ENCODE results near the gene MYO1G. TPM values are rescaled to one million over a fixed set of nuclear protein-coding genes. Genes with fewer than 3 reads are reported as not detected.

MYO1G gene
- total RNA-seq = 100 to 1,000 TPM; 399 to 403 TPM

GRCh38 chr7:44978511-44979366 lies at the start of gene MYO1G:
Gene MYO1G (minus strand): TSS chr7:44979015. CDS start chr7:44978961, 54 bp downstream.
- no peak for TF ChIP-seq CTCF (IDR thresholded peaks at IDR 0.05)
- ChIA-PET POLR2A (interaction anchor here (0.6 to 16.8 kb wide), 25 partner anchors 6 to 372 kb away, joined by 3 to 328 read pairs (median 4); partner anchors contain the start of genes CCM2, OGDH and TBRG4), CTCF (interaction anchor here (0.7 to 7.1 kb wide), 6 partner anchors 22 to 158 kb away, joined by 3 to 42 read pairs (median 4); partner anchors contain the start of gene CCM2)
- Mint-ChIP-seq H3K27ac (peak within 1 kb of the TSS; percentile 100), H3K36me3 (ENCODE audit: low read depth) (peaks cover 81% of the 10 kb centered on the region), H3K27me3 (no peaks in the 10 kb centered on the region), H3K9me3 (no peaks in the 10 kb centered on the region), H3K4me1 (ENCODE audit: low read depth) (peaks cover 63% of the 10 kb centered on the region), H3K4me3 (peak within 1 kb of the TSS; percentile 100)
- intact Hi-C loops (cut with micrococcal nuclease) = no loop called here
- ATAC-seq (peak; percentile 70), DNase-seq (peak; percentile 97)

- POLR2A ChIA-PET = interaction anchor here (0.6 to 5.9 kb wide), 16 partner anchors 8 to 940 kb away, joined by 3 to 46 read pairs (median 4); partner anchors contain the start of genes CCM2, MYO1G and TBRG4
Observed at GRCh38 chr7:45028138-45028919, 49.5 kb upstream of the MYO1G start.

DNA sequence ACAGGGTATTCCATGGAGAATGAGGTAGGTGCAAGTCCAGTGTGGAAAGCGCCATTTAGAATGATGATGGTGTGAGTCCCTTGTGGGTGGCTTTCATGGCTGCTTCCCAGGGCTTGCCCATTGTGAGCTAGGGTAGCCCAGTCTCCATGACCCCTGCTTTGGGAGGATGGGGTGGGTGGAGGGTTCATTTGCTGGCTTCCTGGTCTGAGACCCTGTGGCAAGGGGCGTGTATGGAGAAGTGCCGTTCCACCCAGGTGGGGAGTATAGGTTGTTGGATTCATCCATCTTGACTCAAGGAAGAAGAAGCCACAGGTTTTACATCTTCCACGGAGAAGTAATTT lies 48.9 kb upstream of the MYO1G start:
- H3K27ac Mint-ChIP-seq = peak overlapping the region; percentile 91
- no peaks in the 10 kb centered on the region for H3K27me3 Mint-ChIP-seq
- intact Hi-C loops (cut with micrococcal nuclease) = no loop called here
- CTCF ChIA-PET = interaction anchor here (0.7 to 2.9 kb wide), 6 partner anchors 24 to 122 kb away, joined by 3 to 13 read pairs (median 4); no protein-coding TSS in a partner anchor
- peaks cover 3% of the 10 kb centered on the region for H3K9me3 Mint-ChIP-seq
- peak overlapping the region; percentile 75 for H3K4me3 Mint-ChIP-seq
- DNase-seq (peak; percentile 18), ATAC-seq (no peak)
- TF ChIP-seq CTCF (IDR thresholded peaks at IDR 0.05) = no peak
- H3K36me3 Mint-ChIP-seq (ENCODE audit: low read depth) = peaks cover 66% of the 10 kb centered on the region
- POLR2A ChIA-PET = interaction anchor here (0.7 to 5.9 kb wide), 12 partner anchors 8 to 83 kb away, joined by 3 to 46 read pairs (median 4); partner anchors contain the start of genes CCM2, MYO1G and TBRG4
- peaks cover 69% of the 10 kb centered on the region for H3K4me1 Mint-ChIP-seq (ENCODE audit: low read depth)

More at GRCh38 chr7:45028138-45028919, 49.5 kb upstream of the MYO1G start:
- Mint-ChIP-seq H3K4me3 (peak overlapping the region; percentile 75), H3K27ac (peak overlapping the region; percentile 91), H3K36me3 (ENCODE audit: low read depth) (peaks cover 62% of the 10 kb centered on the region), H3K4me1 (ENCODE audit: low read depth) (peaks cover 73% of the 10 kb centered on the region), H3K27me3 (no peaks in the 10 kb centered on the region), H3K9me3 (peaks cover 3% of the 10 kb centered on the region)
- peak; percentile 22 for ATAC-seq
- intact Hi-C loops (cut with micrococcal nuclease) = no loop called here
- CTCF ChIA-PET = interaction anchor here (0.7 to 1.7 kb wide), 6 partner anchors 13 to 121 kb away, joined by 3 to 10 read pairs (median 4); no protein-coding TSS in a partner anchor
- TF ChIP-seq CTCF (IDR thresholded peaks at IDR 0.05) = no peak
- peak; percentile 42 for DNase-seq

- ChIA-PET POLR2A (interaction anchor here (0.6 to 5.9 kb wide), 14 partner anchors 8 to 84 kb away, joined by 3 to 46 read pairs (median 4); partner anchors contain the start of genes CCM2, MYO1G and TBRG4), CTCF (interaction anchor here (0.7 to 2.9 kb wide), 4 partner anchors 23 to 122 kb away, joined by 3 to 13 read pairs (median 5); no protein-coding TSS in a partner anchor)
- ATAC-seq (peak; percentile 47), DNase-seq (peak; percentile 35)
- Mint-ChIP-seq H3K4me1 (ENCODE audit: low read depth) (peaks cover 64% of the 10 kb centered on the region), H3K27ac (peak overlapping the region; percentile 91), H3K36me3 (ENCODE audit: low read depth) (peaks cover 63% of the 10 kb centered on the region), H3K27me3 (no peaks in the 10 kb centered on the region), H3K9me3 (peaks cover 3% of the 10 kb centered on the region), H3K4me3 (peak overlapping the region; percentile 75)
- intact Hi-C loops (cut with micrococcal nuclease) = no loop called here
- no peak for TF ChIP-seq CTCF (IDR thresholded peaks at IDR 0.05)
Observed at GRCh38 chr7:45026984-45027773, 48.4 kb upstream of the MYO1G start.
